GM10266 (cell line): ENCODE measurements around the gene PRKAG1.

ENCODE experiments used
- DNase-seq: peaks from one replicate; pipeline ENCODE4 v3.0.0; 2012; ENCODE audit errors: extremely low spot score
- TF ChIP-seq, protein P1 (sequence below): IDR thresholded peaks from 2 replicates; pipeline ENCODE4 v1.5.1; 2012; ENCODE audit warnings: mild to moderate bottlenecking, low read depth; ENCODE audit not compliant: control insufficient read depth, insufficient read depth; ENCODE audit errors: missing control alignments

Gene PRKAG1

GRCh38 chr12:49046129-49046895 is 27.7 kb upstream of the PRKAG1 start:
- no peak for DNase-seq
- TF ChIP-seq, protein P1, sequence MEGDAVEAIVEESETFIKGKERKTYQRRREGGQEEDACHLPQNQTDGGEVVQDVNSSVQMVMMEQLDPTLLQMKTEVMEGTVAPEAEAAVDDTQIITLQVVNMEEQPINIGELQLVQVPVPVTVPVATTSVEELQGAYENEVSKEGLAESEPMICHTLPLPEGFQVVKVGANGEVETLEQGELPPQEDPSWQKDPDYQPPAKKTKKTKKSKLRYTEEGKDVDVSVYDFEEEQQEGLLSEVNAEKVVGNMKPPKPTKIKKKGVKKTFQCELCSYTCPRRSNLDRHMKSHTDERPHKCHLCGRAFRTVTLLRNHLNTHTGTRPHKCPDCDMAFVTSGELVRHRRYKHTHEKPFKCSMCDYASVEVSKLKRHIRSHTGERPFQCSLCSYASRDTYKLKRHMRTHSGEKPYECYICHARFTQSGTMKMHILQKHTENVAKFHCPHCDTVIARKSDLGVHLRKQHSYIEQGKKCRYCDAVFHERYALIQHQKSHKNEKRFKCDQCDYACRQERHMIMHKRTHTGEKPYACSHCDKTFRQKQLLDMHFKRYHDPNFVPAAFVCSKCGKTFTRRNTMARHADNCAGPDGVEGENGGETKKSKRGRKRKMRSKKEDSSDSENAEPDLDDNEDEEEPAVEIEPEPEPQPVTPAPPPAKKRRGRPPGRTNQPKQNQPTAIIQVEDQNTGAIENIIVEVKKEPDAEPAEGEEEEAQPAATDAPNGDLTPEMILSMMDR = no peak

DNA sequence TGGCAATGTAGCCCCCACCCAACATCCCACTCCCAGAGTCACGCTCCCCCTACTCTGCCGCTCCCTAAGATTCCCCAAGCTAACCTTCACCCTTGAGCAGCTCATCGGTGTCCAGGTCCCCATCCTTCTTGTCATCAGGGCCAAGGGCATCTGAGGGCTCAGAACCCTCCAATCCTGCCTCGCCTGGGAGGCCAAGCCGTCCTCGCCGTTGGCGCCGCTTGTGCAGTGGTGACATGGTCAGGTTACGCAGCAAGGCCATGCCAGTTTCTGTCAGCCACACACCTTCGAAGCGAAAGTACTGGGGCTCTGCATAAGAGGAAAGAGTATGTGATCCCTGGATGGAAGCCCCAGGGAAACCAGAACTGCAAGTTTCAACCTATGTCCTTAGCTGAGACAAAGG is 26.1 kb upstream of the PRKAG1 start:
- no peak for DNase-seq
- TF ChIP-seq, protein P1 = no peak

DNA sequence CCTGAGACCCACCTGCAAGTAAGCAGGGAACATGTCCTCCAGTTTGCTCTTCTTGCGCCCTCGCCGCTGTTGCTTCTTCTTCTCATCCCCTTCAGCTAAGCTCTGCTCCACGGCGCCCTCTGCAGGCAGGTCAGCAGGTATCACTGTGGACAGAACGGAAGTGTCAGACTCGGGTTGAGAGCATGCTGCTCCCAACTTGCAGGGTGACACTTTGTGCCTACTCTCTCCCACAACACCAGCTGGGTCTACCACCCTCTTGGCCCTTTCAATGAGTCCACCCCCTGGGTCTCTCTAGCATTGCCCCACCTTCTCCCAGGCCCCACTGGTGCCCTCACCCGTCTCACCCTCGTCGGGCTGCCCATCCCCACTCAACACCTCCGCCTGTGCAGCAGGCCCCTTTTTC is 25.3 kb upstream of the PRKAG1 start:
- DNase-seq = peak; percentile 89
- TF ChIP-seq, protein P1 = peak; percentile 82

DNA sequence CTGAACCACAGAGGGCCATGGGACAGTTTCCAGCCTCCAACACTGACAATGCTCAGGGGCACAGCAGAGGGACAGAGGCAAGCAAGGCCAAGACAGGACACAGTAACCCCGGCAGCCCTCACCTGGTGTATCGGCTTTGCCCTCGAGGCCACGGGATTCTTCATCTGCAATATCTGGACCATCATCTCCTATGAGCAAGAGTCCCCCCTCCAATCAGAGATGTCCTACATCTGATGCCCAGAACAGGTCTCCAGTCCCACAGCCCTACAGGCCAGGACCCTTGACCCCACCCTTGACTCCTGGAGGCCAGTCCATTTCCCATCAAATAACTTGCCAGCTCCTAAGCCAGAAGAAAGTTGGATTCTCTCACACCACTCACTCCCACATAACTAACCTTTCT is 24.7 kb upstream of the PRKAG1 start:
- TF ChIP-seq, protein P1 = no peak
- DNase-seq = no peak

- no peak for DNase-seq
- TF ChIP-seq, protein P1 = no peak
Measured at GRCh38 chr12:49041881-49042484, 23.4 kb upstream of the PRKAG1 start.

- DNase-seq = no peak
- TF ChIP-seq, protein P1 = no peak
Measured at GRCh38 chr12:49041036-49041880, 22.7 kb upstream of the PRKAG1 start.

DNA sequence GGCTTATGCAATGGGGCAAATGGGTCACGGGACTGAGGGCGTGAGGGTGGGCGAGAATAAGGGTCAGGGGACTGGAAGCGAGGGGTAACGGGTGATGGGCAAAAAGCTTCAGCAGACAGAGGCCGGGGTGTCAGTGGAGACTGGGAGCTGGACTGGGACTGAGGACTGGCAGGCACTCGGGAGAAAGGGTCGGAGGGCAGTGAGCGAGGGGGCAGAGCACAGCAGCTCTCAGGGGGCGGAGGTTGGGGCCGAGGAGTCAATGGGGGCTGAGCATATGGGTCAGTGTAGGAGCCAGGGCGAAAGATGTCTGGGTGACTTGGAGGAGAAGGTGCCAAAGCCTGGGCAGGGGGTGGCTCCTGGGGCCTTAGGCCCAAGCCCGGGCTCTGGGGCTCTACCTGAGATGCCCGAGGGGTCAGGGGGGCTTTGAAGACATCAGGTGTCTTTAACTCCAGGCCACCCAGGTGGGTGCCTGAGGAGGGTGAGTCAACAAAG is 21.8 kb upstream of the PRKAG1 start:
- no peak for DNase-seq
- TF ChIP-seq, protein P1 = no peak
